Neural cell (in vitro differentiated cells): ENCODE data around the gene PTPRC.

Experiments
- CTCF ChIP-seq: fragments of 450-650 bp; IDR thresholded peaks from 2 replicates; pipeline ENCODE4 v1.5.1; 2014; ENCODE audit warnings: antibody characterized with exemption, mild to moderate bottlenecking, moderate library complexity; ENCODE audit not compliant: poor library complexity, severe bottlenecking
- EP300 ChIP-seq: fragments of 450-650 bp; conservative IDR thresholded peaks from 2 replicates; pipeline ENCODE4 v1.6.1; 2014; ENCODE audit warnings: antibody characterized with exemption, mild to moderate bottlenecking, moderate library complexity; ENCODE audit not compliant: poor library complexity, severe bottlenecking
- EZH2 ChIP-seq: fragments of 200-600, 300-800 bp; shearing (Covaris generic), sonication (generic); IDR thresholded peaks from 2 replicates; pipeline ENCODE4 v1.6.1; 2014; ENCODE audit warnings: antibody characterized with exemption, low read length, borderline replicate concordance, mild to moderate bottlenecking; ENCODE audit not compliant: insufficient read depth, poor library complexity, severe bottlenecking
- TAF1 ChIP-seq: IDR thresholded peaks from 2 replicates; pipeline ENCODE4 v1.6.1; 2012; ENCODE audit warnings: low read depth

- TF ChIP-seq TAF1 (no peak), EP300 (no peak), EZH2 (no peak), CTCF (no peak)
These were observed 61.6 kb downstream of the PTPRC start for GRCh38 chr1:198700396-198700795.
